MM.1S (cell line): ENCODE results near the gene CAMK2N1.

ENCODE experiments used
- DNase-seq: peaks from one replicate; pipeline ENCODE4 v3.0.0-alpha.2; 2015
- H2AFZ ChIP-seq: fragments of 300-600 bp; sonication (generic); 2 replicates; pipeline ENCODE4 v1.6.0; 2016; ENCODE audit warnings: antibody characterized with exemption, low read length
- H3F3A ChIP-seq: fragments of 300-600 bp; sonication (generic); 2 replicates; pipeline ENCODE4 v1.6.1; 2016; ENCODE audit warnings: mild to moderate bottlenecking, antibody characterized with exemption, low read length, moderate library complexity, mixed read lengths; ENCODE audit not compliant: insufficient read depth
- H3K27ac ChIP-seq: fragments of 300-600 bp; sonication (generic); 2 replicates; pipeline ENCODE4 v1.5.1; 2016; ENCODE audit warnings: mild to moderate bottlenecking, low read length
- H3K27me3 ChIP-seq: fragments of 300-600 bp; sonication (generic); replicated peaks from 2 replicates; pipeline ENCODE4 v1.6.0; 2016; ENCODE audit warnings: low read length; ENCODE audit not compliant: insufficient read depth
- H3K36me3 ChIP-seq: fragments of 300-600 bp; sonication (generic); replicated peaks from 2 replicates; pipeline ENCODE4 v1.6.1; 2016; ENCODE audit warnings: mild to moderate bottlenecking, low read length, mixed read lengths; ENCODE audit not compliant: insufficient read depth
- H3K4me1 ChIP-seq: fragments of 300-600 bp; sonication (generic); 2 replicates; pipeline ENCODE4 v1.6.1; 2016; ENCODE audit warnings: low read length, mixed read lengths
- H3K4me2 ChIP-seq: fragments of 300-600 bp; sonication (generic); 2 replicates; pipeline ENCODE4 v1.6.0; 2016; ENCODE audit warnings: low read depth, low read length
- H3K4me3 ChIP-seq: fragments of 300-600 bp; sonication (generic); 2 replicates; pipeline ENCODE4 v1.5.1; 2016; ENCODE audit warnings: low read length, mixed read lengths
- H3K79me2 ChIP-seq: fragments of 300-600 bp; sonication (generic); 2 replicates; pipeline ENCODE4 v1.6.1; 2016; ENCODE audit warnings: mixed run types, low read length, mixed read lengths
- H3K9ac ChIP-seq: fragments of 300-600 bp; sonication (generic); 2 replicates; pipeline ENCODE4 v1.6.1; 2016; ENCODE audit warnings: low read length, mixed read lengths
- H3K9me2 ChIP-seq: fragments of 300-600 bp; sonication (generic); replicated peaks from 2 replicates; pipeline ENCODE4 v1.6.1; 2016; ENCODE audit warnings: mild to moderate bottlenecking, low read length, mixed read lengths; ENCODE audit not compliant: insufficient read depth
- H3K9me3 ChIP-seq: fragments of 300-600 bp; sonication (generic); replicated peaks from 2 replicates; pipeline ENCODE4 v1.6.1; 2016; ENCODE audit warnings: mild to moderate bottlenecking, low read length, mixed read lengths; ENCODE audit not compliant: insufficient read depth
- H4K20me1 ChIP-seq: fragments of 300-600 bp; sonication (generic); 2 replicates; pipeline ENCODE4 v1.6.1; 2016; ENCODE audit warnings: mild to moderate bottlenecking, low read length, moderate library complexity, mixed read lengths; ENCODE audit not compliant: insufficient read depth
- EZH2 ChIP-seq: fragments of 300-600 bp; sonication (generic); optimal IDR thresholded peaks from 2 replicates; pipeline ENCODE3; 2017; ENCODE audit warnings: low read depth, mild to moderate bottlenecking, antibody characterized with exemption, low read length, mixed read lengths
- EZH2phosphoT487 ChIP-seq: fragments of 300-600 bp; sonication (generic); IDR thresholded peaks from 2 replicates; pipeline ENCODE4 v1.6.1; 2018; ENCODE audit warnings: antibody characterized with exemption, low read length
- TF ChIP-seq, protein P1 (sequence below): fragments of 300-600 bp; sonication (generic); IDR thresholded peaks from 2 replicates; pipeline ENCODE4 v1.5.1; 2016; ENCODE audit warnings: antibody characterized with exemption, low read length, mixed read lengths

CAMK2N1 gene

DNA sequence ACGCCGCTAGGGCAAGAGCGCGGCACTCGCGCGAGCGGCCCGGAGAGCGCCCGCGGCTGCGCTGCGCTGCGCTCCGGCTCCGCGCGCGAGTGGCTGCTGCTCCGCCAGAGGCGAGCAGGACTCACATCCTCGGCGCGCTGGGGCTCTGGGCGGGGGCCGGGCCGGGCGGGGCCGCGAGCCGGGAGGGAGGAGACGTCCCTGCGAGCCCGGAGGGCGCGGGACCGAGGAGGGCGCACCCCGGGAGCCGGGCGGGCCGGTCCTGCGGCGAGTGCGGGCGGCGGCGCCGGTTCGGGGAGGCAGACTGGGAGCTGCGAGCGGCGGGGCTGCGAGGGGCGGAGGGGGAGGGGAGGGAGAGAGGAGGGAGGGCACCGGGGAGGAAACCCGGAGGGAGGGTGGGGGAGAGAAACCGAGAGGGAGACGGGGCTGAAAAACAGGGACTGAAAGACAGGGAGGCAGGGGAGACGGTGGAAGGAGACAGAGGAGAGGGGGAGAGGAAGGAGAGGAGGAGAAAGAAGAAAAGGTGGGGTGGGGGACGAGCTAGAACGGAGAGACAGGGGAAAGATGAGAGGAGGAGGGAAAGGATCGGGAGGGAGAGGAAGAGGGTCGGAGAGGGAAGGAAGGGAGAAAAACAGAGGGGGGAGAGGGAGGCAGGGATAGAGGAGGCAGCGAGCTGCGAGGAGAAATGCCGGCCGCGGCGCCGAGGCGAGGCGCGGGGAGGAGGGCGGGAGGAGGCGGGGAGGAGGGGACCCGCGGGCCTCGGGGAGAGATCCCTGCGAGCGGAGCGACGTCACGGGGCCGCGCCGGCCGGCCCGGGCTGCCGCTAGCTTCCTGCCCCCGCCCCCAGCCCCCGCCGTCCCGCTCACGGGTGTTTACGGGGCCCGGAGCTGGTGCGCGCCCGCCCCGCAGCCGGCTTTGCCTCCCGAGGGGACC lies at the start of gene CAMK2N1:
CAMK2N1 (minus strand) TSS at position 684 of the 930 bp plus-strand sequence. CDS start 831 bp downstream, outside the sequence.
- no peak within 1 kb of the TSS for H3K9ac ChIP-seq
- H3F3A ChIP-seq, result no peaks in the 10 kb centered on the region
- no peak within 1 kb of the TSS for H3K27ac ChIP-seq
- no peak within 1 kb of the TSS for H3K4me2 ChIP-seq
- peaks cover 92% of the 10 kb centered on the region for H3K27me3 ChIP-seq
- no peak for DNase-seq
- H2AFZ ChIP-seq, result no peak within 1 kb of the TSS
- H4K20me1 ChIP-seq, result no peaks in the 10 kb centered on the region
- H3K4me1 ChIP-seq, result no peaks in the 10 kb centered on the region
- H3K36me3 ChIP-seq, result no peaks in the 10 kb centered on the region
- no peaks in the 10 kb centered on the region for H3K79me2 ChIP-seq
- no peaks in the 10 kb centered on the region for H3K9me2 ChIP-seq
- TF ChIP-seq EZH2phosphoT487 (no peak), EZH2 (no peak)
- TF ChIP-seq, protein P1, sequence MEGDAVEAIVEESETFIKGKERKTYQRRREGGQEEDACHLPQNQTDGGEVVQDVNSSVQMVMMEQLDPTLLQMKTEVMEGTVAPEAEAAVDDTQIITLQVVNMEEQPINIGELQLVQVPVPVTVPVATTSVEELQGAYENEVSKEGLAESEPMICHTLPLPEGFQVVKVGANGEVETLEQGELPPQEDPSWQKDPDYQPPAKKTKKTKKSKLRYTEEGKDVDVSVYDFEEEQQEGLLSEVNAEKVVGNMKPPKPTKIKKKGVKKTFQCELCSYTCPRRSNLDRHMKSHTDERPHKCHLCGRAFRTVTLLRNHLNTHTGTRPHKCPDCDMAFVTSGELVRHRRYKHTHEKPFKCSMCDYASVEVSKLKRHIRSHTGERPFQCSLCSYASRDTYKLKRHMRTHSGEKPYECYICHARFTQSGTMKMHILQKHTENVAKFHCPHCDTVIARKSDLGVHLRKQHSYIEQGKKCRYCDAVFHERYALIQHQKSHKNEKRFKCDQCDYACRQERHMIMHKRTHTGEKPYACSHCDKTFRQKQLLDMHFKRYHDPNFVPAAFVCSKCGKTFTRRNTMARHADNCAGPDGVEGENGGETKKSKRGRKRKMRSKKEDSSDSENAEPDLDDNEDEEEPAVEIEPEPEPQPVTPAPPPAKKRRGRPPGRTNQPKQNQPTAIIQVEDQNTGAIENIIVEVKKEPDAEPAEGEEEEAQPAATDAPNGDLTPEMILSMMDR, result no peak
- no peak within 1 kb of the TSS for H3K4me3 ChIP-seq
- no peaks in the 10 kb centered on the region for H3K9me3 ChIP-seq

- no peak overlapping the region for H3K4me2 ChIP-seq
- no peak overlapping the region for H2AFZ ChIP-seq
- H3K4me3 ChIP-seq, result no peak overlapping the region
- no peak for DNase-seq
- H3K9ac ChIP-seq, result no peak overlapping the region
- H4K20me1 ChIP-seq, result no peaks in the 10 kb centered on the region
- H3K27me3 ChIP-seq, result peaks cover 93% of the 10 kb centered on the region
- H3K36me3 ChIP-seq, result no peaks in the 10 kb centered on the region
- H3K79me2 ChIP-seq, result no peaks in the 10 kb centered on the region
- TF ChIP-seq EZH2 (no peak), EZH2phosphoT487 (no peak)
- TF ChIP-seq, protein P1, result no peak
- H3K27ac ChIP-seq, result no peak overlapping the region
- no peaks in the 10 kb centered on the region for H3K9me2 ChIP-seq
- no peaks in the 10 kb centered on the region for H3F3A ChIP-seq
- H3K4me1 ChIP-seq, result no peaks in the 10 kb centered on the region
- H3K9me3 ChIP-seq, result no peaks in the 10 kb centered on the region
These were observed 48.8 kb upstream of the CAMK2N1 start for GRCh38 chr1:20534659-20535417.

GRCh38 chr1:20533635-20534034 lies 47.6 kb upstream of the CAMK2N1 start:
- Histone ChIP-seq H3F3A (no peaks in the 10 kb centered on the region), H3K4me1 (no peaks in the 10 kb centered on the region), H3K9ac (no peak overlapping the region), H3K9me2 (no peaks in the 10 kb centered on the region), H3K4me2 (no peak overlapping the region), H3K4me3 (no peak overlapping the region), H3K9me3 (no peaks in the 10 kb centered on the region), H3K36me3 (no peaks in the 10 kb centered on the region), H3K79me2 (no peaks in the 10 kb centered on the region), H3K27me3 (peaks cover 93% of the 10 kb centered on the region), H3K27ac (no peak overlapping the region), H2AFZ (no peak overlapping the region), H4K20me1 (no peaks in the 10 kb centered on the region)
- TF ChIP-seq EZH2, result no peak
- no peak for TF ChIP-seq EZH2phosphoT487
- TF ChIP-seq, protein P1, result no peak
- no peak for DNase-seq
